HEK293T (cell line): ENCODE results near the gene MAGI2.

Experiments
- BHLHE40 ChIP-seq: fragments of 450-650 bp; IDR thresholded peaks from 2 replicates; pipeline ENCODE4 v1.6.1; 2016; ENCODE audit warnings: mild to moderate bottlenecking, moderate library complexity, borderline replicate concordance
- ELF4 ChIP-seq: fragments of 450-650 bp; IDR thresholded peaks from 2 replicates; pipeline ENCODE4 v1.6.1; 2017; ENCODE audit warnings: antibody characterized with exemption
- FOXA1 ChIP-seq: fragments of 450-650 bp; IDR thresholded peaks from 2 replicates; pipeline ENCODE4 v1.6.1; 2016; ENCODE audit warnings: mild to moderate bottlenecking
- FOXK2 ChIP-seq: fragments of 450-650 bp; IDR thresholded peaks from 2 replicates; pipeline ENCODE4 v1.6.1; 2016; ENCODE audit warnings: mild to moderate bottlenecking
- FOXM1 ChIP-seq: fragments of 450-650 bp; IDR thresholded peaks from 2 replicates; pipeline ENCODE4 v1.6.1; 2017; ENCODE audit warnings: mild to moderate bottlenecking, borderline replicate concordance
- HDGF ChIP-seq: fragments of 450-650 bp; IDR thresholded peaks from 2 replicates; pipeline ENCODE4 v1.6.1; 2017; ENCODE audit warnings: antibody characterized with exemption, borderline replicate concordance
- LEF1 ChIP-seq: fragments of 450-650 bp; IDR thresholded peaks from 2 replicates; pipeline ENCODE4 v1.6.1; 2017; ENCODE audit warnings: mild to moderate bottlenecking, borderline replicate concordance
- NFRKB ChIP-seq: fragments of 450-650 bp; IDR thresholded peaks from 2 replicates; pipeline ENCODE4 v1.6.1; 2016; ENCODE audit warnings: mild to moderate bottlenecking, moderate library complexity
- SP1 ChIP-seq: fragments of 450-650 bp; IDR thresholded peaks from 2 replicates; pipeline ENCODE4 v1.6.1; 2017
- SUZ12 ChIP-seq: fragments of 450-650 bp; IDR thresholded peaks from 2 replicates; pipeline ENCODE4 v1.6.1; 2016; ENCODE audit warnings: mild to moderate bottlenecking
- TARDBP ChIP-seq: fragments of 450-650 bp; IDR thresholded peaks from 2 replicates; pipeline ENCODE4 v1.6.1; 2016
- ZNF384 ChIP-seq: fragments of 450-650 bp; IDR thresholded peaks from 2 replicates; pipeline ENCODE4 v1.6.1; 2016

DNA sequence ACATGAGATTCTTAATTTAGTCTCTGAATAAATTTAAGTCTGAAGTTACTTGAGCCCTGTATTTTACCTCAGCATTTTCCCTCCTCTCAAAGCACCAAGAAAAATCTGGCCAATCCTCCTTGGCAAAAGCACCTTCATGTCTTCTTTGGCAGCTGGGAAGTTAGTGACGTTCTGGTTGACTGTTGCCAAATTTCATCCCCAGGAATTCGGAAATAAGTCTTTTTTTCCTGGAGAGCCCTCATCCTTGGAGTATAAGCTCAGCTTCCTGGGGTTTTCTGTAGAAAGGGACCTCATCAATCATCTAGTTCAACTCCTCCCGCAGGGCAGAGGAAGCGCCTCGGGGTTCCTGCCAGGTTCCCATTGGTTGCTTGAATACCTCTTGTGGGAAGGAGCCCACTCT, 1277.3 kb downstream of the MAGI2 start:
- no peak for TF ChIP-seq SUZ12
- no peak for TF ChIP-seq LEF1
- no peak for TF ChIP-seq BHLHE40
- no peak for TF ChIP-seq ELF4
- no peak for TF ChIP-seq SP1
- no peak for TF ChIP-seq TARDBP
- TF ChIP-seq NFRKB = no peak
- no peak for TF ChIP-seq FOXM1
- no peak for TF ChIP-seq HDGF
- TF ChIP-seq ZNF384 = no peak
- no peak for TF ChIP-seq FOXA1
- no peak for TF ChIP-seq FOXK2
